Activated naive CD8-positive, alpha-beta T cell treated with anti-CD3 and anti-CD28 coated beads for 36 hours (primary cell): ENCODE data around the gene ADGRG4. TPM values are rescaled to one million over a fixed set of nuclear protein-coding genes. Genes with fewer than 3 reads are reported as not detected.
"Not testable (repeated sequence)": the region's sequence is repeated elsewhere in the genome, so short reads cannot be mapped to it uniquely, and the experiment has no call there.

Experiments
- DNase-seq: peaks from one replicate; pipeline ENCODE4 v3.0.0; 2021
- H3K27ac Mint-ChIP-seq: one replicate; pipeline ENCODE4 v1.8.0; 2022; ENCODE audit warnings: mild to moderate bottlenecking, moderate library complexity, mixed read lengths
- H3K27me3 Mint-ChIP-seq: one replicate; pipeline ENCODE4 v1.8.0; 2022; ENCODE audit warnings: mild to moderate bottlenecking, mixed read lengths
- H3K36me3 Mint-ChIP-seq: one replicate; pipeline ENCODE4 v1.8.0; 2021; ENCODE audit warnings: mild to moderate bottlenecking, mixed read lengths
- H3K4me1 Mint-ChIP-seq: one replicate; pipeline ENCODE4 v1.8.0; 2021; ENCODE audit warnings: mixed read lengths
- H3K4me3 Mint-ChIP-seq: one replicate; pipeline ENCODE4 v1.8.0; 2022; ENCODE audit warnings: mild to moderate bottlenecking, moderate library complexity, mixed read lengths
- H3K9me3 Mint-ChIP-seq: one replicate; pipeline ENCODE4 v1.8.0; 2022; ENCODE audit warnings: mixed read lengths
- total RNA-seq, 2 experiments: library from RNA; stranded (reverse); gene quantifications; one replicate each; pipeline ENCODE4 v1.2.3, GENCODE V29; 2021

The ADGRG4 gene
- total RNA-seq, 2 experiments from 2014 or later: not detected

- Mint-ChIP-seq H3K36me3 (no peaks in the 10 kb centered on the region), H3K27me3 (no peaks in the 10 kb centered on the region), H3K4me1 (peaks cover 5% of the 10 kb centered on the region), H3K27ac (no peak overlapping the region), H3K4me3 (no peak overlapping the region), H3K9me3 (no peaks in the 10 kb centered on the region)
- no peak for DNase-seq
Measured at GRCh38 chrX:136271300-136271699, 29.5 kb upstream of the ADGRG4 start.

GRCh38 chrX:136272325-136272724, 28.4 kb upstream of the ADGRG4 start:
- no peaks in the 10 kb centered on the region for H3K36me3 Mint-ChIP-seq
- no peak for DNase-seq
- H3K4me3 Mint-ChIP-seq: no peak overlapping the region
- peaks cover 5% of the 10 kb centered on the region for H3K4me1 Mint-ChIP-seq
- no peaks in the 10 kb centered on the region for H3K27me3 Mint-ChIP-seq
- no peak overlapping the region for H3K27ac Mint-ChIP-seq
- no peaks in the 10 kb centered on the region for H3K9me3 Mint-ChIP-seq

DNA sequence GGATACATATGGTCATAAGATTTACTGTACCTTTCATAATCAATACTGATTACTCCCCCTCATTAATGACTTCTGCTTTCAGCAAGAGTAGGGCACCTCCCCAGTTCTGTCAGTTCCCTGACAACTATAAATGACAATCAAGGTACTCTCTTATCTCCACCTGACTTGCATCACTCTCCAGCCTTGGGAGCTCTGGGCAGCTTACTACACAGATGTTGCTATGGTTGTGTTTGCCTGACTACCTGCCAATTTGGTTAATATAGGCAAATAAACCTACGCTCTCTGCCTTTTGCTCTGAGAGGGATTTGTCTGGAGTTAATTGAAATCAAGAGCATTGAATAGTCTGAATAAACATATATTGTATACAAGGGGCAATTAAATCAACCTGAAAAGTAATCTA, 26.8 kb upstream of the ADGRG4 start:
- no peak overlapping the region for H3K4me3 Mint-ChIP-seq
- no peaks in the 10 kb centered on the region for H3K27me3 Mint-ChIP-seq
- H3K27ac Mint-ChIP-seq: no peak overlapping the region
- H3K4me1 Mint-ChIP-seq: peaks cover 3% of the 10 kb centered on the region
- no peaks in the 10 kb centered on the region for H3K36me3 Mint-ChIP-seq
- no peaks in the 10 kb centered on the region for H3K9me3 Mint-ChIP-seq
- no peak for DNase-seq

DNA sequence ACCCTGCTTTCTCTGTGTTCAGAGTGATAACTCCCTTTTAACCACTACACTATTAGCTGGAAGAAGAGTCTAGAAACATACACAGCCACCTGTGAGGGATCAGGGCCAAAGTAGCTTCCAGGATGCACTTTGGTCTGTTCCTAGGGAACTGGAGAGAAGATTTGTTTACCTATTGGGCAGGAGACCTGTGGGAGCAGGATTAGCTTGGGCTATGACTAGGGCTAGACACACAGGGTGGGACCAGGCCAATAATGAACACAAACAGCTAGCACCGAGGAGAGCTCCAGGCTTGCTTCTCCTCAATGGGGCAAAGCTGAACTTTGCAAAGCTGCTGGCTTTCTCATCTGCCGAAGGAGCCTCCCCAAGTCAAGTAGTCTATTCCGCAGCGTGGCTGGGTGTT, 25.2 kb upstream of the ADGRG4 start:
- H3K4me1 Mint-ChIP-seq: peaks cover 3% of the 10 kb centered on the region
- no peaks in the 10 kb centered on the region for H3K9me3 Mint-ChIP-seq
- DNase-seq: no peak
- no peak overlapping the region for H3K4me3 Mint-ChIP-seq
- H3K27me3 Mint-ChIP-seq: no peaks in the 10 kb centered on the region
- no peaks in the 10 kb centered on the region for H3K36me3 Mint-ChIP-seq
- H3K27ac Mint-ChIP-seq: no peak overlapping the region

DNA sequence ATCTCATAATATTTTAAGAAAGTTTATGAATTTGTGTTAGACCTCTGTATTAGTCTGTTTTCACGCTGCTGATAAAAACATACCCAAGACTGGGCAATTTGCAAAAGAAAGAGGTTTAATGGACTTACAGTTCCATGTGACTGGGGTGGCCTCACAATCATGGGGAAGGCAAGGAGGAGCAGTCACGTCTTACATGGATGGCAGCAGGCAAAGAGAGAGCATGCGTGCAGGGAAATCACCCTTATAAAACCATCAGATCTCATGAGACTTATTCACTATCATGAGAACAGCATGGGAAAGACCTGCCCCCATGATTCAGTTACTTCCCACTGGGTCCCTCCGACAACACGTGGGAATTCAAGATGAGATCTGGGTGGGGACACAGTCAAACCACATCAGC, 14.4 kb upstream of the ADGRG4 start:
- not testable (repeated sequence) for H3K27me3 Mint-ChIP-seq, H3K4me3 Mint-ChIP-seq, DNase-seq, H3K27ac Mint-ChIP-seq, H3K9me3 Mint-ChIP-seq, H3K36me3 Mint-ChIP-seq, H3K4me1 Mint-ChIP-seq

DNA sequence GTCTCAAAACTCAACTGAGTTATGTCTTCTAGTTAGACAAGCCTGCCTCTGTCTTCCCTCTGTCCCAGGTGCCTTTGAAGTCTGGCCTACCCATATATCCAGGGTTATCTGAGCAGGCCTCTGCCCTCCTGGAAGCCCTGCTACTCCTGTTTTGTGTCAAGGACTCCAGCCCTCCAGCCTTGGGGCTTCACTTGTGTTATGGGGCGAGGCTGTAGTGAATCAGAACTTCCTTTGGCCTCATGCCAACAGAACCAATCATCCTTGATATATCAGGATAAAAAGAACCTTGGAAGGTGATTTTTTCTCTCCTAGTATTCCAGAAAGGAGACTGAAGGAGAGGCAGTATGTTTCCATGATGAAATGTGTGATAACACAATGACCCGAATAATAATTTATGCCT, 8.9 kb upstream of the ADGRG4 start:
- Mint-ChIP-seq H3K27ac (no peak overlapping the region), H3K4me1 (no peaks in the 10 kb centered on the region), H3K9me3 (no peaks in the 10 kb centered on the region), H3K36me3 (no peaks in the 10 kb centered on the region), H3K27me3 (no peaks in the 10 kb centered on the region), H3K4me3 (no peak overlapping the region)
- no peak for DNase-seq

DNA sequence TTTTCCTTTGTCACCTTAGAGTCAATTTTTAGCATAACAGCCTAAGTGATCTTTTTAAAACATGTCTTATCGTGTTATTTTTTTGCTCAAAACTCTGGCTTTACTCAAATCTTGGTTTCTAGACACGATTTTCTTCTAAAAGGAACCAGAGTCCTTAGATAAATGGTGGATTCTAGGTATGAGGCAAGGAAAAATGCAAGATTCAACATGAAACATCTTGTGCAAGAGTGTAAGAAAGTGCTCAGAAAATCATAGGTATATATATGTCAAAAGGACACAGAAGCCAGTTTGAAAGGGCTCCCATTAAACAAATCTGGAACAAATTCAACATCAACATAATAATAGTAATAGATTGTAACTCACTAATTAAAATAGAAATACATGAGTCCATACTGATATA, 8.1 kb upstream of the ADGRG4 start:
- H3K27ac Mint-ChIP-seq: no peak overlapping the region
- no peaks in the 10 kb centered on the region for H3K4me1 Mint-ChIP-seq
- no peaks in the 10 kb centered on the region for H3K9me3 Mint-ChIP-seq
- no peak overlapping the region for H3K4me3 Mint-ChIP-seq
- H3K36me3 Mint-ChIP-seq: no peaks in the 10 kb centered on the region
- no peak for DNase-seq
- H3K27me3 Mint-ChIP-seq: no peaks in the 10 kb centered on the region

GRCh38 chrX:136295380-136295779, 5.4 kb upstream of the ADGRG4 start:
- Mint-ChIP-seq H3K27me3 (no peaks in the 10 kb centered on the region), H3K4me1 (no peaks in the 10 kb centered on the region), H3K4me3 (no peak overlapping the region), H3K36me3 (no peaks in the 10 kb centered on the region), H3K27ac (no peak overlapping the region), H3K9me3 (no peaks in the 10 kb centered on the region)
- no peak for DNase-seq

GRCh38 chrX:136303041-136303440, 2.3 kb downstream of the ADGRG4 start:
- no peaks in the 10 kb centered on the region for H3K4me1 Mint-ChIP-seq
- H3K27me3 Mint-ChIP-seq: no peaks in the 10 kb centered on the region
- H3K4me3 Mint-ChIP-seq: no peak overlapping the region
- H3K9me3 Mint-ChIP-seq: peaks cover 1% of the 10 kb centered on the region
- no peak overlapping the region for H3K27ac Mint-ChIP-seq
- no peaks in the 10 kb centered on the region for H3K36me3 Mint-ChIP-seq
- DNase-seq: no peak

DNA sequence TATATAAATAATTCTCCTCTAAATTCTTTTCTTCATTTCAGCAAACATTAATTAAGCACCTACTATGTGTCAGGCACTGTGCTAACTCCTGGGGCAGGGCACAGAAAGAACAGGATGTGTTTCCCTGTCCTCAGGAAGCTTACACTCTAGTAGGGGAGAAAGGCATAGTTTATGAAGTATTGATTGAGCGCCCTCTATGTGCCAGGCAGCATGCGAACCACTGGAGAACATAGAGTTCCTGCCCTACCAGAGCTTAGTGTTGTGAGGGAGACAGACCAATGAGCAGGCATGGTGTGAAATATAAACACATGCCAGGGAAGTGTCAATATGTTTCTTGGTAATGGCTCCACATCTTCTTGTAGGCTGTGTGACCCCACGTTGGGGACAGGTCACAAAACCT, 3.7 kb downstream of the ADGRG4 start:
- Mint-ChIP-seq H3K36me3 (no peaks in the 10 kb centered on the region), H3K4me1 (no peaks in the 10 kb centered on the region), H3K9me3 (peaks cover 1% of the 10 kb centered on the region), H3K27me3 (no peaks in the 10 kb centered on the region), H3K4me3 (no peak overlapping the region), H3K27ac (no peak overlapping the region)
- no peak for DNase-seq

DNA sequence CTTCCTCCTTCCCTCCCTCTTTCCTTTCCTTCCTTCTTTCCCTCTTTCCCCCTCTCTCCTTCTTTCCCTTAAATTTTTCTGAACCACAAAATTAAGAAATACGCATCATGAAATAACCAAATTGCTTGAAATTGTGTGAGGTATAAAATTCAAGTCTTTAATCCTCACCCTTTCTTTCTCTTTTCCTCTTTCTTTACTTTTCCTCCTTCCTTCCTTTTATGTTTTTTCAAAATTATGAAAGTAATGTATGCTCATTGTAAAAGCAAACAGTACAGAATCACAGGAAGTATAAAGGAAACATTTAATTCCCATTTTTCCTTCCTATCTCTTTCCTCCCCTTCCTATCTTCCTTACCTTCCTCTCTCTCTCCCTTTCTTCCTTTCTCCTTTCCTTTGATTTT, 5.4 kb downstream of the ADGRG4 start:
- Mint-ChIP-seq H3K36me3 (no peaks in the 10 kb centered on the region), H3K9me3 (no peaks in the 10 kb centered on the region), H3K4me1 (no peaks in the 10 kb centered on the region), H3K4me3 (no peak overlapping the region), H3K27me3 (no peaks in the 10 kb centered on the region), H3K27ac (no peak overlapping the region)
- no peak for DNase-seq

- Mint-ChIP-seq H3K27ac (no peak overlapping the region), H3K36me3 (no peaks in the 10 kb centered on the region), H3K4me1 (no peaks in the 10 kb centered on the region), H3K27me3 (no peaks in the 10 kb centered on the region), H3K4me3 (no peak overlapping the region), H3K9me3 (no peaks in the 10 kb centered on the region)
- no peak for DNase-seq
Measured at GRCh38 chrX:136307471-136307870, 6.7 kb downstream of the ADGRG4 start.

DNA sequence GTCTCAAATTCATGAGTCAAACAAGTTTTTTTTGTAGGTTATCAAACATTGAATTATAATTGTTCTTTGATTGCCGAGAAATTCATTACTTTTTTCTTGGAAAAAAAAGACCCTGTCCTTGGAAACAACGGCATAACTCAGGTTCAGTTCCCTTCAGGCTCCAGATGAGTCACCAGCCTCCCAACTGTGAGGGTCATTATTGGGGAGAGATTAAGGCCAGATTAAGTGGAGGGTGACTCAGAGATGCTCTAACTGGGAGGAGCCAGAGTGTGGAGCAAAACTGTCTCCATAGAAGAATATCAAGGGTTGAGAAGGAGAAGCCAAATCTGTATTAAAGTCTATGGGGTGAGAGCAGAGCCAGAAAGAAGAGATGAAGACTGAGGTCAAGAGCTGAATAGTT, 9.6 kb downstream of the ADGRG4 start:
- H3K27ac Mint-ChIP-seq: no peak overlapping the region
- DNase-seq: no peak
- no peaks in the 10 kb centered on the region for H3K4me1 Mint-ChIP-seq
- H3K36me3 Mint-ChIP-seq: no peaks in the 10 kb centered on the region
- H3K4me3 Mint-ChIP-seq: no peak overlapping the region
- no peaks in the 10 kb centered on the region for H3K9me3 Mint-ChIP-seq
- H3K27me3 Mint-ChIP-seq: no peaks in the 10 kb centered on the region

- no peaks in the 10 kb centered on the region for H3K36me3 Mint-ChIP-seq
Measured at GRCh38 chrX:136318156-136318555, 17.4 kb downstream of the ADGRG4 start.

DNA sequence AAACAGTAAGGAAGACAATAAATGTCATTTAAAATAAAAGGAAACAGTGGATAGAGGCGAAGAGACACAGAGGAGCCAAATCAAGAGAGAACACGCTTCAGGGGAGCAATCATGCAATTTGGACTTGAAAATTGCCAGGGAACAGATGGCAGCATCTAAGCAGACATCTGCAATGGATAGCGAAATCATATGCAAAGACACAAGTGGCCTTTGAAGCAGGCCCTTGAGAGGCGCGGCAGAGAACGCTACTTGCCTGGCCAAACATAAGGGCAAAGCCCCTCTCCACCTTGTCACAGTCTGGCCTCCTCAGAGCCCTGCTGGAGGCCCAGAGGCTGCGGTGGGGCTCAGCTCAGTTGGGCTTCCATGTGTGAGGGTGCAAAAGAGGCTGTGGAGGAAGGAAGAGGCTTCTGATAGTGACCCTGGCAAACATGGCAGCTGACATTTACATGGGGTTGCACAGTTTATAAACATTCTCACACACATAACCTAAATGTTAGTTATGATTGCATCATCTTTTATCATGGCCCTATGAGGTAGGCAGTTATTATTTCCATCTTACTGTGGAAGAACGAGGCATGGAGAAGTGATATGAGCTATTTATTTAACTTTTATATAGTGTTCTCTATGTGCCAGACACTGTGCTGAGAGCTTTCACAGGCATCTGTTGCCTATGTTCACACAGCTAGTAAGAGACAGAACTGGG, 18.3 kb downstream of the ADGRG4 start:
- Mint-ChIP-seq H3K27ac (no peak overlapping the region), H3K9me3 (no peaks in the 10 kb centered on the region), H3K36me3 (no peaks in the 10 kb centered on the region), H3K4me1 (no peaks in the 10 kb centered on the region), H3K4me3 (no peak overlapping the region), H3K27me3 (no peaks in the 10 kb centered on the region)
- DNase-seq: no peak

More at GRCh38 chrX:136318156-136318555, 17.4 kb downstream of the ADGRG4 start:
- no peak overlapping the region for H3K4me3 Mint-ChIP-seq
- no peak overlapping the region for H3K27ac Mint-ChIP-seq
- no peak for DNase-seq
- H3K27me3 Mint-ChIP-seq: no peaks in the 10 kb centered on the region
- no peaks in the 10 kb centered on the region for H3K9me3 Mint-ChIP-seq
- no peaks in the 10 kb centered on the region for H3K4me1 Mint-ChIP-seq

DNA sequence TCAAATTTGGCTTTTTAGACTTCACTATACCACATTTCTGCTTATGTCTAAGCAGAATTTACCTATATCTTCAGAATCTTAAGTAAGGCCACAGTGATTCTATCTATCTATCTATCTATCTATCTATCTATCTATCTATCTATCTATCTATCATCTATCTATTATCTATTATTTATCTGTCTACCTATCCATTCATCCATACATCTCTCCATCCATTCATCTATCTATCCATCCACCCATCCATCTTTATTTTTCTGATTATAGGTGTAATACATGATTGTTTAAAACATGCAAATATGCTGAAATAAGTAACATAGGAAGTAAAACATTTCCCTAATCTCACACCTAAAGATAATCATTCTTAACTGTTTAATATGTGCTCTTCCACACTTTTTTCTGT, 18.8 kb downstream of the ADGRG4 start:
- DNase-seq: no peak
- H3K4me1 Mint-ChIP-seq: no peaks in the 10 kb centered on the region
- H3K27ac Mint-ChIP-seq: no peak overlapping the region
- no peaks in the 10 kb centered on the region for H3K27me3 Mint-ChIP-seq
- no peaks in the 10 kb centered on the region for H3K36me3 Mint-ChIP-seq
- no peak overlapping the region for H3K4me3 Mint-ChIP-seq
- no peaks in the 10 kb centered on the region for H3K9me3 Mint-ChIP-seq
